Body of pancreas (tissue), 4 donors: ENCODE measurements around the gene B4GAT1.

Source experiments
- POLR2A ChIP-seq, 3 donors: fragments of 450-650 bp; IDR thresholded peaks; one replicate each; pipeline ENCODE4 v1.6.1; 2016; ENCODE audit warnings: antibody characterized with exemption in 3 of 3, mild to moderate bottlenecking in 2 of 3
- TF ChIP-seq, protein P1 (sequence below), 7 experiments: fragments of 450-650 bp in 4 of 7; fragments of 200-600 bp in 3 of 7; sonication (generic) in 3 of 7; IDR thresholded peaks; one replicate each; pipeline ENCODE4 v1.5.1; 2016 to 2019; ENCODE audit warnings: antibody characterized with exemption in 7 of 7

DNA sequence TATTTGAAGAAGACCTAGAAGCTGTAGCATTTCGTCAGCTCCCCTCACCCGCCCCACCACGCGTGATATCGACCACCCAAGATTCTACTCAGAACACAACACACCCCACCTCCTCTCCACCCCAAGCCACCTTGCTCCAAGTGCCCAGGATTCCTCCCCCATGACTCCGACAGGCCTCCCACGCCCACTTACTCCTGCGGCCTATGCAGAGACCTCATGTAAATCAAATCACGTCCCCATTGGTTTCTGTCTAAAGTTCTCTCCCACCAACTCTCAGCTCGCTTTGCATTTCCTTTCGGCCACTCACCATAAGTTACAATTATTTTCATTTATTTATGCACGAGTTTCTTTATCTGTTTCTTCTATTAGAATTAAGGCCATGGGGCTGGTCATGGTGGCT, 44.8 kb downstream of the B4GAT1 start:
- TF ChIP-seq POLR2A (IDR thresholded peaks at IDR 0.05), result no peak
- TF ChIP-seq, protein P1, sequence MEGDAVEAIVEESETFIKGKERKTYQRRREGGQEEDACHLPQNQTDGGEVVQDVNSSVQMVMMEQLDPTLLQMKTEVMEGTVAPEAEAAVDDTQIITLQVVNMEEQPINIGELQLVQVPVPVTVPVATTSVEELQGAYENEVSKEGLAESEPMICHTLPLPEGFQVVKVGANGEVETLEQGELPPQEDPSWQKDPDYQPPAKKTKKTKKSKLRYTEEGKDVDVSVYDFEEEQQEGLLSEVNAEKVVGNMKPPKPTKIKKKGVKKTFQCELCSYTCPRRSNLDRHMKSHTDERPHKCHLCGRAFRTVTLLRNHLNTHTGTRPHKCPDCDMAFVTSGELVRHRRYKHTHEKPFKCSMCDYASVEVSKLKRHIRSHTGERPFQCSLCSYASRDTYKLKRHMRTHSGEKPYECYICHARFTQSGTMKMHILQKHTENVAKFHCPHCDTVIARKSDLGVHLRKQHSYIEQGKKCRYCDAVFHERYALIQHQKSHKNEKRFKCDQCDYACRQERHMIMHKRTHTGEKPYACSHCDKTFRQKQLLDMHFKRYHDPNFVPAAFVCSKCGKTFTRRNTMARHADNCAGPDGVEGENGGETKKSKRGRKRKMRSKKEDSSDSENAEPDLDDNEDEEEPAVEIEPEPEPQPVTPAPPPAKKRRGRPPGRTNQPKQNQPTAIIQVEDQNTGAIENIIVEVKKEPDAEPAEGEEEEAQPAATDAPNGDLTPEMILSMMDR (IDR thresholded peaks at IDR 0.05), result no peak
